HEK293T (cell line): ENCODE data around the gene UBE2E2.

ENCODE experiments used
- BHLHE40 ChIP-seq: fragments of 450-650 bp; IDR thresholded peaks from 2 replicates; pipeline ENCODE4 v1.6.1; 2016; ENCODE audit warnings: mild to moderate bottlenecking, moderate library complexity, borderline replicate concordance
- ELF4 ChIP-seq: fragments of 450-650 bp; IDR thresholded peaks from 2 replicates; pipeline ENCODE4 v1.6.1; 2017; ENCODE audit warnings: antibody characterized with exemption
- FOXA1 ChIP-seq: fragments of 450-650 bp; IDR thresholded peaks from 2 replicates; pipeline ENCODE4 v1.6.1; 2016; ENCODE audit warnings: mild to moderate bottlenecking
- FOXK2 ChIP-seq: fragments of 450-650 bp; IDR thresholded peaks from 2 replicates; pipeline ENCODE4 v1.6.1; 2016; ENCODE audit warnings: mild to moderate bottlenecking
- FOXM1 ChIP-seq: fragments of 450-650 bp; IDR thresholded peaks from 2 replicates; pipeline ENCODE4 v1.6.1; 2017; ENCODE audit warnings: mild to moderate bottlenecking, borderline replicate concordance

- TF ChIP-seq ELF4 (no peak), FOXK2 (no peak), BHLHE40 (no peak), FOXM1 (no peak), FOXA1 (no peak)
Observed at GRCh38 chr3:23425410-23425809, 222.3 kb downstream of the UBE2E2 start.
